ENCODE measurements around the gene KCNT1.

The KCNT1 gene

GRCh38 chr9:135701067-135701958 is 672 bp upstream of the KCNT1 start:
- no peak for DNase-seq

- DNase-seq = no peak
Observed at GRCh38 chr9:135703726-135704125, 1.7 kb downstream of the KCNT1 start.

- DNase-seq = no peak
Observed at GRCh38 chr9:135704483-135704882, 2.5 kb downstream of the KCNT1 start.

DNA sequence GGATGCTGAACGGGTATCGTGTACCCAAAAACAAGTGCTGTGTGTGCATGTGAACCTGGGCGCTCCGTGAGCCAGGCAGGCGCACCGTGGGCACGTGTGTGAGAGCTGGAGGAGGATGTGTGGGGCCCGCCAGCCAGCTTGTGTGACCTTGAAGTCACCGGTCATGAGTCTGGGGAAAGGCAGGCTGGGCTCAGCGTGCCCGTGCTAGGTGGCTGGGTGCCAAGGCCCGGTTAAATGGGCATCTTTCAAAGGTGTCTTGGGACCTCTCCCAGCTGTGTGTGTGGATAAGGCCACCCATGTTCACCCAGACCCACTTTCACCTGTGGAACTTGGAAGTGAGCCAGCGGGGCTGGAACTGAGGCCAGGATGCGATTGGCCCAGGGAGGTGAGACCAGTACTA is 3.4 kb downstream of the KCNT1 start:
- peak; percentile 91 for DNase-seq

GRCh38 chr9:135706288-135706687 is 4.3 kb downstream of the KCNT1 start:
- peak; percentile 61 for DNase-seq

DNA sequence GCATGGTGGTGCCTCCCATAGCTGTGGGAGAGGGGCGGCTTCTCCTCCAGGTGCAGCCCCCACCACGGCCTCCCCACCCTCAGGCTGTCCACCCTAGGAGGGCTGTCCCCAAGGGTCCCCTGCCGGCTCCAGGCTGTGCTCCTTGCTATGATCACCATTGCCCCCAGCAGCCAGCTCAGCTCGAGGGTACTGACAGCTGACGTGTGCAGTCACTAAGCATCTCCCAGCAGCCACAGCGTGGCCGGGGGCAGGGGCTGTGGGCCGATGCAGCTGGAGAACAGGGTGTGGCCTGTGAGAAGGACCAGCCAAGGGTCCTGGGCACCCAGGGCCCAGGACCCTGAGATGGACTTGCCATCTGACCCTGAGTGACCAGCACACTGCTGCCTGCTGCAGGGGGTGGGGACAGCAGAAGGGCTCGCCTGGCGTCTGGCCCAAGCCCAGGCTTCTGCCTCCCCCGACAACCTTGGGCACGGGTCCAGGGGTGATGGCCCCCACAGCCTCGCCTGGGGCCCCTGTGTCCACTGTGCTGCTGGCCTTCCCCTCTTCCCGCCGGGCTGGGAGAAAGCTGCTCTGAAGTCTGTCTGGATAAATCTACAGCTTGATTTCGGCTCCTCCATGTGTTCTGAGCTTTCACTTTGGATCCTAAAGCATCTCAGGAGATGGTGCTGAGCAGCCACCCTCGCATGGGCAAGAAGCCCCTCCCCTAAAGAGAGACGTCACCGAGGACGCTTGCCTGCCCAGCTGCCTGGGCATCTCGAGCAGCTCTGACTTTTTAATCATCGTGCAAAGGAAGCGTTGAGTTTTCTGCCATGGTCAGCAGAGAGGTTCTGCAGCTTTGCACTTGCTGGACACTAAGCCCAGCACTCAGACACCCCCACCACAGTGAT is 5.5 kb downstream of the KCNT1 start:
- no peak for DNase-seq

DNA sequence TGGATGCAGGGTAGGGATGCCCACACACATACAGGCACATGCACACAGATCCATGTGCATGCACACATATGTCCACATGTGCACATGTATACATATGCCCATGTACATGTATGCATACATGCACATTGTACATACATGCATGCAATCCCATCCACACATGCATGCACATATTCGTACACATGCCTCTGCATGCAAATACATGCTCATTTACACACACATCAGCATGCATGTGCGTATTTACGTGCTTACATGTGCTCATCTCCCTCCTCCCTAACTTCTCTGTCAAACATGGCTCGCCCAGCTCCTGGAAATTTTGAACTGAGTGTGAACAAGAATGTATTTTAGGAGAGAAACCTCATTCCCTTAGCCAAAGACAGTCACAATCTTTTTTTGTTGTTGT is 6.2 kb downstream of the KCNT1 start:
- DNase-seq = no peak

DNA sequence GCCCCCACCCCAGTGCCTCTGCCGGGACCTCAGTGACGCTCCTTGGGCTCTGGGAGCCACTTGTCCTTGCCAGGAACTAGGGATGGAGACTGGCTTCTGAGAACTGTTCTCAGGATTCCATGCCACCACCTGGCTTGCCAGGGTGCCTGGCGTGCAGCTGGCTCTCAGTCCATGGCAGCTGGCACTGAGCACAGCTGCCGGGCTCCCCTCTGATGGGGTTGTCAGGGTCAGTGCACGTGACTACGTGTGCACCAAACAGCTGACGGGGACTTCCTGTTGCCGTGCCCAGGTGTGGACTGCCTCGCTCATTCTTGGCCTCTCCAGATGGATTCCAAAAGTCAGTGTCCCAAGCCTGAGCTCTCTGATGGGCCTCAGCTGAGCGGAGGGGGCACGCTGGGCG is 9.4 kb downstream of the KCNT1 start:
- DNase-seq = peak; percentile 87

DNA sequence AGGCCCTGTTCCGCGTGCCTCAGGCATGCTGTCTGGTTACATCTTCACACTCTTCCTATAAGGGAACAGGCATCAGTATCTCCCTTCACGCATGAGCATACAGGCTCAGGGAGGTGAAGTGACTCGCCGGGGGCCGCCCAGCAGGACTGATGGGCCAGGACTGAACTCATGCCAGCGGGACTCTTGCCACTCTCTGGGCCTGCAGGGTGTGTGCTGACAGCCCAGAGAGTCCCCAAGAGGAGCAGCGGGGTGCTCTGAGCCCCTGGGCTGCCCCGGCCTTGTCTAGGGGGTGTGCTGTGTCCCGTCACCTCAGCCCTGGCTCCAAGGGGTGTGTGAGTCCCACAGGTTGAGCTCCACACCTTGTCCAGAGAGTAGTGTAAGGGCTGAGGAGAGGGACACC is 9.9 kb downstream of the KCNT1 start:
- no peak for DNase-seq

DNA sequence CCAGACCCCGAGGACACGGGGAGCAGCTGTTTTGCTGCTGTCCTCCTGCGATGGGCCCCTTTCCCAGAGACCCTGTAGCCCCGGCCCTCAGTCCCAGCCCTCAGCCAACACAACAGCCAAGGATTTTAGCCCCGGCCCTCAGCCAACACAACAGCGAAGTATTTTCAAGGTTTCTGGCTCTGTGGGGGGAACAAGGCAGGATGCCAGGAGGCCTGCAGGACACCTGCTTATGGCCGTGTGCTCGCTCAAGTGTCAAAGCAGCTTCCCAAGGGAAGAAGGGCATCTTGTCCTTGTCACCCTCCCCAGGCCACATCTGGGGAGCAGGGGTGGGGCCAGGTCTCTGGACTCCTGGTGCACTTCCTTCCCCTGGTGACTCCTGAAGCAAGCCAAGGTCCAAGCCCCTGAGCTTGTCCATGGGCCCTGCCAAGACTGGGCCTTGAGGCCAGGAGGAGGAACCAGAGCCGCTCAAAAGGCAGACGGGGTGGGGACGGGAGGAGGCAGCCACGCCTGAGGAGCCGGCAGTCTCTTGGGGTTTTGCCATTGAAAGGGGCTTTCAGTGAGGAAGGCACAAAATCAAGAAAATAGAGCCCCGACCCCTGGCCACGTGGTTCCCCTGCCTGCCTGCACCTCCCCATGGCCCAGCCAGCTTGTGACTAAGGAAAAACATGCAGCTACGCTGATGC is 10.8 kb downstream of the KCNT1 start:
- DNase-seq = no peak

DNA sequence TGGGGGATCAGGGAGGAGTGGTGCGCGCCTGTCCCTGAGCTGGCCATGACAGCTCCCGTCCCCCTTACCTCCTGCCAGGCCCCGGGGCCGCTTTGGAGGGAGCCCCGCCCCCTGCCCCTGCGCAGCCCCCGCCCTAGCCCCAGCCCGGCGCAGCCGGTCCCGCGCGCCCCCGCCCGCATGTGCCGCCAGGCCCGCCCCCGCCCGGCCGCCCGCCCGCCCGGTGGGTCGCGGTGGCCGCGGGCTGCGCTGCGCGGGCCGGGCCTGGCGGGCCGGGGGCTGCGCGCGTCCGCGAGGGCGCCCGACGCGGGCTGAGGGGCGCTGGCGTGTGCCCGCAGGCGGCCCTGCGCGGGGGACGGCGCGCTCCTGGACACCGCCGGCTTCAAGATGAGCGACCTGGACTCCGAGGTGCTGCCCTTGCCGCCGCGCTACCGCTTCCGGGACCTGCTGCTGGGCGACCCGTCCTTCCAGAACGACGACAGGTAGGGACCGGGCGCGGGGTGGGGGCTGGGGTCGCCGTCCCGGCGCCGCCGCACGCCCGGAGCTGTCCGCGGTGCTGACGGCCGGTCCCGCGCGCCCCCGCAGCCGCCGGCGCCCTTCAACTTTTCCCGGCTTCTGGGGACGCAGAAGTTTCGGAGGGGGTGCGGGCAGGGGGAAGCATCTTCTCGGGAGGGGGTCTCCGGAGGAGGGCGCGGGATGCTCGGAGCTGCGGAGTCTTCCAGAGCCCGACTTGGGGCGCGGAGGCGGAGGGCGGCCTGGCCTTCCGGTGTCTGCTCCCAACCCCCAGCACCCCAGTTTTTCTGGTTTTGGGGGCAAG is 12.5 kb downstream of the KCNT1 start:
- DNase-seq = no peak

GRCh38 chr9:135715056-135715595 is 13.1 kb downstream of the KCNT1 start:
- DNase-seq = no peak

DNA sequence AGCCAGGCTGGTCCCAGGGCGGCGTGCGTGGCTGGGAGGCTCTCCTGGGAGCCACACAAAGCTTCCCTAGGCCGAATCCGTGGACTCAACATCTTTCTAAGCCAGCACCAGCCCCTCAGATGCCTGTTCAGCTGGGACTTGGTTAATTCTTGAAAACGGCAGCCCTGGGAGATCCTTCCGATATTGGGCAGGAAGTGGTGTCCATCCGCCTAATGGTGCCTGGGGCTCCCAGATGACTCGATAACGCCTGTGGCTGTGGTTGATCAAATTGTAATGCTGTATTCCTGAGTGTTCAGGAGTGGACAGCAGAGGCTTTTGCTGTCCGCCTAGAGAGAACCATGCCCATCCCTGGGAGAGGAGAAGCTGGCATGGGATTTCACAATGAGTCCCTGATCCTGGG is 14.1 kb downstream of the KCNT1 start:
- DNase-seq = no peak

DNA sequence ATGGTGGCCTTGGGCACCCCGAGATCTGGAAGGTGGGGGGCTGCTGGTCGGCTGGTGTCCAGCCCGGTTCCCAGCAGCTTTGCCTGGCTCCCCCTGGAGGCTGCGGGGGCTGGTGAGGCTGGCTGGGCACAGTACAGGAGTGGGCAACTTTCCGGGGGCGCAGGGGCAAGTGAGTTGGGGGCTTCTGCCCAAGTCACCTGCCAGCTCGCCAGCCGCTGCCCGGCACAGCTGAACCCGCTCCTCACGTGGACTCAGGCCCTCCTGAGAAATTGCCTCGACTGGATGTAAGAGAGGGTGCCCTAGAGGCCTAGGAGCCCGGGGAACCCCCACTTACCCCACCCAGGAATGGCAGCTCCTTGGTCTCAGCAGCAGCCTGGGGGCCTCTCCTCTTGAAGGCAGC is 15.4 kb downstream of the KCNT1 start:
- no peak for DNase-seq

DNA sequence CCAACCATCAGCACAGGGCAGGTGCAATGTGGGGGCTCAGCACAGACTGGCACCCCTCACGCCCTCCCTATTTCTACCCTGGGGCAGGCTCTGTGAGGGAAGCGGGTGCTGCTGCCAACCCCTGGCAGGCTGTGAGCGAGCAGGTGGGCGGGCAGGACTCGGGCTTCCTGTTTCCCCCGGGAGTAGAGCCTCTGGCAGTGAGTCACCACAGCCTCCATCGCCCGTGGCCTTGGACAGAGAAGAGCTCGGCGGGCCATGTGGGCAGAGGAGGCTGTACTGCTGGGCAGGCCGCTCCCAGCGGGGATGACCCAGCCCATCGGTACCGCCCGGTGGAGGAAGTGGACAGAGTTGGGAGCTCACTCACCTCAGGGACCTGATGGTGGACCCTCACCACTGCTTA is 16.6 kb downstream of the KCNT1 start:
- DNase-seq = peak; percentile 60

DNA sequence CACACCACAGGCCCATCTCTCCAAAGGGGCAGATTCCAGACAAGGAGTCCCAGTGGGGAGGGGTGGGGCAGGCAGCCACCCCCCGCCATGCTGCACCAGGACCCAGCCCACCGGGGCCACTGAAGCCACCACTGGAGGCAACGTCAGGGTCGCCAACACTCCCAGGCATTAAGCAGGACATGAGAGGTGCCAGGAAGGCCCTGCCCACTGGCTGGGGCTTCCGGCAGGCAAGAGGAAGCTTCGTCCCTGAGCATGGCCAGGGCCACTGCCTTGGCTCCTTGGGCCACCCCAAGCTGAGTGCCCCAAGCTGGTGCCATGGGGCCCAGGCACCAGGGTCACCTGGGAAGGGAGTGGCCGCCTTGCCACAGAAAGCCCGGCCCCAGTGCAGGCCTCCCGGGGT is 17.5 kb downstream of the KCNT1 start:
- DNase-seq = no peak

DNA sequence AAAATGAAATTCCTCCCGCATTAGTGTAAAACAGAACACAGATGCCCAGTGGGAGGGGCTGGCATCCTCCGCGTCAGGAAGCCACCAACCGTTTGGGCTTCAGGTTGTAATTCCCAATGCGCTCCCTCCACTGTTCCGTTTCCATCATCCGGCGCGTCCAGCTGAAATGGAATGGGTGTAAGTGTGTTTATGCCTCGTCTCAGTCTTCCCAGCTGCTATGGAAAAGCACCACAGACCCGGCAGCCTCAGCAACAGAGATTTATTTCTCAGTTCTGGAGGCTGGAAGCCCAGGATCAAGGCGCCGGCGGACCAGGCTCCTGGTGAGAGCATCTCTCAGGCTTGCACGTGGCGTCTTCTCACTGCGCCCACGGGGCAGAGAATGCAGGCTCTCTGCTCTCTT is 20.4 kb downstream of the KCNT1 start:
- DNase-seq = no peak

GRCh38 chr9:135724186-135724787 is 22.3 kb downstream of the KCNT1 start:
- no peak for DNase-seq

DNA sequence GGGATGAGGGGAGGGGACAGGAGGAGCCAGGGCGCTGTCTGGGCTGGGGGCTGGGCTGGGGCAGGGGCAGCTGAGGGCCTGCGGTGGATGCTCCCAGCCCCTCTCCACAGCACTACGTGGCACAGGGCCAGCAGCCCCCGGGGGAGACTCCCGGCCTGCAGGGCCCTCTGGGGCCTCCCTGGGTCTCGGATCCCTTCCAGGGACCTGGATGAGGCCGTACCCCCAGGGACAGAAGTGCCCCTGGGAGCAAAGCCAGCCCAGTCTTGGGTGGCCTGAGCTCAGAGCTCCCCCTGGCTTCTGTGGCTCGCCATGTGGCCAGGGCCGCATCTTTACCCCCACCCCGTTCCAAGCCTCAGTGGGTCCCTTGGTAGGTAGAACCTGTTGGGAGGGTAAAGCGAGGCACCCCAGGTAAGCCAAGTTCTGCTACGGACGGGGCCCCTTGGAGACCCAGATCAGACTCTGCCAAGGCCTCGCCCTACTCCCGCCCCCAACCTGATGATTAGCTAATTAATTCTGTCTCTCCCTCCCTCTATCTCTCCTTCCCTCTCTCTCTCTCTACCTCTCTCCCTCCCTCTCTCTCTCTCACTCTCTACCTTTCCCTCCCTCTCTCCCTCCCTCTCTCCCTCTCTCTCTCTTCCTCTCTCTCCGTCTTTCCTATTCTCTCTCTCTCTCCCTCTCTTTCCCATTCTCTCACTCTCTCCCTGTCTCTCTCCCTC is 24.3 kb downstream of the KCNT1 start:
- peak; percentile 47 for DNase-seq

DNA sequence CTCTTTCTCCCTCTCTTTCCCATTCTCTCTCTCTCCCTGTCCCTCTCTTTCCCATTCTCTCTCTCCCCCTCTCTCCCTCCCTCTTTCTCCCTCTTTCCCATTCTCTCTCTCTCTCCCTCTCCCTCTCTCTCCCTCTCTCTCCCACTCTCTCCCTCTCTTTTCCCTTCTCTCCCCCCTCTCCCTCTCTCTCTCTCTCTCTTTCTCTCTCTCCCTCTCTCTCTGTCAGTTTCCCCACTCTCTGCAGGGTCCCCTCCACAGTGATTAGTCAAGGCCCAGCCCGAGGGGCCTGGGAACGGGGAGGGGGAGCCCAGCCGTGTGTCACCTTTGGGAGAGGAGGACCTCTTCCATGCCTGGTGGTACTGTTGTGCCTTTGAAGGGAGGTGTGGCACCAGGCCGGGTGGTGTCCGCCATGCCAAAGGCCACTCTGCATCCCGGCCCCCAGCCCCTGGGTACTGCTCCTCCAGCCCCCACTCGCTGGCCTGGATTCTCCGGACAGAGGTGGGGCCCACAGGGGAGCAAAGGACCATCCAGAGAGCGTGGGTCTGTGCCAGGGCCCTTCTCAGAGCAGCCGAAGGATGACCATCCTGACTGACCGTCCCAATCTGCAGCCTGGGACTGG is 25.4 kb downstream of the KCNT1 start:
- no peak for DNase-seq

All from RPMI8226 (cell line).